Stomach (tissue), 4 donors: ENCODE results near the gene IFI27.

ENCODE experiments used
- CTCF ChIP-seq, 7 experiments: fragments of 450-650 bp in 4 of 7; fragments of 200-600 bp in 3 of 7; sonication (generic) in 3 of 7; IDR thresholded peaks; one replicate each; pipeline ENCODE4 v1.5.1; 2016 to 2019; ENCODE audit warnings: antibody characterized with exemption in 7 of 7, control low read depth in 2 of 7, mild to moderate bottlenecking in 1 of 7
- EP300 ChIP-seq: sonication (generic); formaldehyde crosslinking; IDR thresholded peaks from one replicate; pipeline ENCODE4 v1.6.1; 2017; ENCODE audit warnings: antibody characterized with exemption

GRCh38 chr14:94139421-94139820, 28.9 kb downstream of the IFI27 start:
- no peak for TF ChIP-seq CTCF (IDR thresholded peaks at IDR 0.05)
- no peak for TF ChIP-seq EP300
